Stimulated activated CD4-positive, alpha-beta T cell treated with anti-CD3 and anti-CD28 coated beads, Interleukin-15, amount 100 ng/mL, for 24 hours (primary cell): Measurements from ENCODE around the gene FARS2.

Experiments
- DNase-seq: peaks from one replicate; pipeline ENCODE4 v3.0.0-alpha.2; 2020

The FARS2 gene

DNA sequence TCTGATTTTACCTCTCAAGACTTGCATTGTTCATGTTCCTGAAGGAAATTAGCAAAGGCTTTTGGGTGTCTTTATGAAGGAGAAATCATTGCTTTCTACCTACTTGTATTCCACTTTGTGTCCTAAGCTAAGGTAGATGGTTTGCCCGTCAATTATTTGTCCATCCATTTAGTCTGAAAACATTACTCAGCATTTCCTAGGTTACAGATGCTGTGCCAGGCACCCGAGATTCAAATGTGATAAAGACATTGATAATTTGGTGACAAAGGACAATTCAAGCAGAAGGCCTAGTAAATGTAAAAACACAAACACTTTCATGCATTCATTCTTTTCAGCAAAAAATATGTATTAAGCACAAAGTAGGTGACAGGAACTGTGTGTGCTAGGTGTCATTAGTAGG is 251.1 kb downstream of the FARS2 start:
- no peak for DNase-seq

DNA sequence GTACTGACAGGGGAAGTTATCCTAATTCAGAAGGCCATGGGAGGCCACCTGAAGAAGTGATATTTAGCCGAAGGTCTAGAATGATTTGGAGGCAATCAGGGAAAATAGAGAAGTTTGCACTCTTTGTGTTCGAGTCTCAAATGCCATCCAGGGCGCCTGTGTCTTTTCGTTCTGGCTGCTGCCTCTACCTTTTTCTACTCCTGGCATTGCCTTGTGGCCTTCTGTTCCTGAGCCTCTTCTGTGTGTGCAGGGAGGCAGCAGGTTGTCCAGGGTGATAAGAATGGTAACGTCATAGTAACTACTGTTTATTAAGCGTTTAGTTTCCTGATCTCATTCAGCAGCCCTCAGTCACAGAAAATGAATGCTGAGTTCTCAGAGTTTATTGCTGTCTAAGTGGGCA is 252.1 kb downstream of the FARS2 start:
- DNase-seq = no peak

DNA sequence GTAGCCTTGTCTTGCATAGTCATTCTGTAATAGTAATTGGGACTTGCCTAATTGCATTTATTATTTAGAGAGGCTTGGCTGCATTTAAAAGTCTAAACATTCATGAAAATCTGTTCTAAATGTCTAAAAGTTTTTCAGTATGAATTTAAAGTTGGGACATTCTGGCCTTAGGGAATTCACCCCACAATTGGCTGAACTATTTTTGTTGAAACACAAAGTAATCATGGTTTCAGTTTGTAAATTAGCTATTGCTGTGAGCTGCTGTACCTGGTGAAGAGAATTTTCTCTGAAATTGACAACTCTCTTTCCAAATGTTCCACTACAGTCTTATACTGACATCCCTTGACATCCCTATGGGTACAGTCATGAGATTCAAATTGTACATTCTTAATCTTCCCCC is 253.0 kb downstream of the FARS2 start:
- DNase-seq = no peak

GRCh38 chr6:5515200-5515599 is 253.9 kb downstream of the FARS2 start:
- DNase-seq = no peak

GRCh38 chr6:5516036-5516435 is 254.7 kb downstream of the FARS2 start:
- no peak for DNase-seq

GRCh38 chr6:5517796-5518195 is 256.5 kb downstream of the FARS2 start:
- peak; percentile 63 for DNase-seq

- DNase-seq = no peak
Observed at GRCh38 chr6:5518936-5519491, 257.7 kb downstream of the FARS2 start.

GRCh38 chr6:5520796-5521195 is 259.5 kb downstream of the FARS2 start:
- DNase-seq = no peak

DNA sequence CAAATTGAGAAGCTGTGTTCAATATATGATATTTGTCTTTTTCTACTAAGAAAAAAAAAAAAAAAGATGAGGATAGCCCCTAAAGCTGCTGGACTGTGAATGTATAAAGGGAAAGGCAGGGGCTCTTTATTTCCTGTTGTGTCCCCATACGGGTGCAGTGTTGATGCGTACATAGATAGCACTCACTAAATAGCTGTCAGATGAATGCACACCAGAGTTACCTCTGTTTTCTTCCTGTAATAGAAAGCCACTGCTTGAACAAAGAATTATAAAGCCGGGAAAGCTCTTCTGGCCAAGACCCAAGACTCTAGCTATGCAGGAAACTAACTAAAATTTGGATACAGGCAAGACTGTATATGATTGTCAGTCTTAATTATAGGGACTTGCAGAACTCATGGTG is 260.0 kb downstream of the FARS2 start:
- DNase-seq = no peak

DNA sequence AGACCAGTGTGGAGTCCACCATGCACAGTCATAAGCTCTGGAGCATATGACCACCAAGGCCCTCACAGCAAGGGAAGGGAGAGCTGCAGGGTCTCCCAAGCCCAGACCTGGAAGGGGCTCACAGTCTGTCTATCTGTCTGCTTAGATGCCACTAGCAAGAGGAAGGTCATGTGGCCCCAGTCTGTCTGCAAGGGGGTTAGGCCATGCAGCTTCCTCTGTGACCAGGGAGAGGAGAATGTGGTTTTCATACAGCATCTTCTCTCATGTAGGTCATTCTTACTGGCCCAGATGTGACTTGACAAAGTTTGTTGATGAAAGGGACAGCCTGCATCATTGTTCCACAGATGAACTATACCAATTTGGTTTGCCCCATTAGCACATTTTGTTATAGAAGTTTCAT is 260.8 kb downstream of the FARS2 start:
- DNase-seq = no peak

GRCh38 chr6:5524110-5524509 is 262.8 kb downstream of the FARS2 start:
- no peak for DNase-seq

DNA sequence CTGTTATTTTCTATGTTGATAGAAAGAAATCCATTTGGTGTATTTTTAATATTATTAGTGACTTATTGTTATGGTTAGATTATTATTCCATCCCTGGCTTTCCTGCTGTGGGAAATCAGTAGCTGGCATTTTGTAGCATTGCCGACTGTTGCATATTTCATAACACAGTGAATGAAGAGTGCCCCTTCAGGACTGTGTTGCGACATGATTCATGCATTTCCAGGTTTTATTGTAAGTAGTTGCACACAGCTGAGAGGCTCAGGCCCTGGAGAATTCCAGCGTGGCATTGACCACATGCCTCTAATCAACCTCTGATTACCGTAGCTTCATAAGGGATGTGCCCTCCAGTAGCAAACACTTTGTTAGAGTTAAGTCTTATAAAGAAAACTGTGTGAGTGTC is 263.9 kb downstream of the FARS2 start:
- DNase-seq = no peak

DNA sequence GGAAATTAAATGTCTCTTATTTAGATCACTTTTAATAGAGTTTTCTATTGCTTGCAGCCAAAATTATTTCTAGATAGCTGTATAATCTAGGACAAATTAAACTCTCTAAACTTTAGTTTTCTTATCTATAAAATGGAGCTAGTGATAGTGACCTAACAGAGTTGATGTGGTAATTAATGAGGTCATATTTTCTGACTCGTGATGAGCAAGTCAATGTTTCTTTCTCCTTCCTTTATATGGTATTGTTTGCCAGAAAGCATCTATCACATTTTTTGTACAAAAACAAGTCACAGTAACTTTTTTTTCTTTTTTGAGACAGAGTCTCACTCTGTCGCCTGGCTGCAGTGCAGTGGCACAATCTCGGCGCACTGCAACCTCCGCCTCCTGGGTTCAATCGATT is 267.7 kb downstream of the FARS2 start:
- no peak for DNase-seq

DNA sequence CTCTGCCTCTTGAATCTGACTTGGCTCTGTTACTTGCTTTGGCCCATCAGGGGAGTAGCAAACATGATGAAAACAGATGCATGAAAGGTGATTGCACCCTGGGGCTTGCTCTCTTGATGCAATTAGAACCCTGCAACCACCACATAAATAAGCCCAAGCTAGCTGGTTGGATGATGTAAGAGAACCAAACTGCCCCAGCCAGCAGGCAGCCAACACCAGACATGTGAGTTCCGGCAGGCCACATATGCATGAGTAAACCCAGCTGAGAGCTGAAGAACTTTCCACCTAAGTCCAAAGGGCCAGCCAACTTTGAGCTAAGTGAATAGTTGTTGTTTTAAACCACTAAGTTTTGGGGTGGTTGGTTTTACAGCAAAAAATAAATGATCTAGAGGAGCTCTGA is 268.4 kb downstream of the FARS2 start:
- DNase-seq = no peak

- DNase-seq = no peak
Observed at GRCh38 chr6:5531161-5531560, 269.8 kb downstream of the FARS2 start.

- DNase-seq = no peak
Observed at GRCh38 chr6:5531853-5532375, 270.6 kb downstream of the FARS2 start.

- no peak for DNase-seq
Observed at GRCh38 chr6:5532941-5533340, 271.6 kb downstream of the FARS2 start.

DNA sequence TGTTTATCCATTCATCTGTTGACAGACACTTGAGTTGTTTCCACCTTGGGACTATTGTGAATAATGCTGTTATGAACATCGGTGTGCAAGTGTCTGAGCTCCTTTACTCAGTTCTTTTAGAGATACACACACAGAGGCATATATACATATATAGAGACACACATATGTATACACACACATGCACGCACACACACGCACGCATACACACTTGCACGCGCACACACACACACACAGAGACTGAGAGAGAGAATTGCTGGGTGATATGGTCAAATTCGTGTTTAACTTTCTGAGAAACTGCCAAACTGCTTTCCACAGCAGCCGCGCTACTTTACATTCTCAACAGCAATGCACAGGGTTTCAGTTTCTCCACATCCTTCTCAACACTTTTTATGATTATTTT is 273.3 kb downstream of the FARS2 start:
- no peak for DNase-seq

- DNase-seq = no peak
Observed at GRCh38 chr6:5536644-5537043, 275.3 kb downstream of the FARS2 start.

DNA sequence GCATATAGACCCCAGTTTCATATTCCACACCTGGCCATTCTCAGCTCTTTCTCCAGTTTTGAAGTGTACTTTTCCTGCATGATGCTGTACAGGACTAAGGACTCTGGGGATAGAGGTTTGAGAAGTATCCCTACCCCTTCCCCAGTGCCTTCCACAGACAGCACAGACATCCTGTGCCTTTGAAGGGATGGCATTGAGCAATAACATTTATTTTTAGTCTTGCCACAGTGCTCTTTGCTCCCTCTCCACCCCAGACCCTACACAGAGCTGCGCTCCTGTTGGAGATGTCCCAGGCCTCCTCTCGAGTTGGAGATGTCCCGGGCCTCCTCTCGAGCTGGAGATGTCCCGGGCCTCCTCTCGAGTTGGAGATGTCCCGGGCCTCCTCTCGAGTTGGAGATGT is 275.8 kb downstream of the FARS2 start:
- DNase-seq = no peak

GRCh38 chr6:5537967-5538366 is 276.7 kb downstream of the FARS2 start:
- no peak for DNase-seq

- no peak for DNase-seq
Observed at GRCh38 chr6:5540370-5540769, 279.1 kb downstream of the FARS2 start.

DNA sequence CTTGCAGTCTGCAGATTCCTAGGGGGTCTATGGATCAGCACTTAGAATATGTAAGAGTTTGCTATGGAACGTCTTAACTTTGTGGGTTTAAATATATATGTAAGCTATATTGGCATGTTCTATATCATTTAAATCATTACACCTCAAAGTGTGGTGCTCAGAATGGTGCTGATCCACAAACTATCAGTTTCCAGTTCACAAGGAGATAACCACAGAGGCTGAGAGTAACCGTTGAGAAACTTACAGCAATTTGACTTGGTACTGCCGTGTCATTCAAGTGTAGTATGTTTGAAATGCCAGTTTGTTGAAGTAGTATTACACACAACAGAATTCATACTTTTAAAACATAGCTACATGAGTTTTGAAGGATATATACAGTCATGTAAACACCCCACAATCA is 279.7 kb downstream of the FARS2 start:
- no peak for DNase-seq

DNA sequence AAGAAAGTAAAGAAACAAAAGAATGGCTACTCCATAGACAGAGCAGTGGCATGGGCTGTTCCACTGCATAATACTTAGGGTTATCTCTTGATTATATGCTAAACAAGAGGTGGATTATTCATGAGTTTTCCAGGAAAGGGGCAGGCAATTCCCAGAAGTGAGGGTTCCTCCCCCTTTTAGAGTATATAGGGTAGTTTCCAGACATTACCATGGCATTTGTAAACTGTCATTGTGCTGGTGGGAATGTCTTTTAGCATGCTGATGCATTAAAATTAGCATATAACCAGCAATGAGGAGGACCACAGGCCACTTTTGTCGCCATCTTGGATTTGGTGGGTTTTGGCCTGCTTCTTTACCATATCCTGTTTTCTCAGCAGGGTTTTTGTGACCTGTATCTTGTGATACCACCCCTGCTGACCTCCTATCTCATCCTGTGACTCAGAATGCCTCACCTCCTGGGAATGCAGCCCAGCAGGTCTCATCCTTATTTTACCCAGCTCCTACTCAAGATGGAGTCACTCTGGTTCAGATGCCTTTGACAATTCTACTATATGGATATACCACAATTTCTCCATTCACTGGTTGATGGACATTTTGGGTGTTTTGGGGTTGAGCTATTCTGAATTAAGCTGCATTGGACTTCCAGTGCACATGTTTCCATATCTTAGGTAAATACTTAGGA is 280.6 kb downstream of the FARS2 start:
- no peak for DNase-seq

GRCh38 chr6:5547556-5547955 is 286.2 kb downstream of the FARS2 start:
- no peak for DNase-seq
